CD4-positive, alpha-beta T cell treated with Interleukin-12 subunit alpha and Interleukin-12 subunit beta, for 1 hour (primary cell): ENCODE data around the gene NHLH1.

Experiments used
- DNase-seq: peaks from one replicate; pipeline ENCODE4 v3.0.0-alpha.2; 2020

The NHLH1 gene

DNA sequence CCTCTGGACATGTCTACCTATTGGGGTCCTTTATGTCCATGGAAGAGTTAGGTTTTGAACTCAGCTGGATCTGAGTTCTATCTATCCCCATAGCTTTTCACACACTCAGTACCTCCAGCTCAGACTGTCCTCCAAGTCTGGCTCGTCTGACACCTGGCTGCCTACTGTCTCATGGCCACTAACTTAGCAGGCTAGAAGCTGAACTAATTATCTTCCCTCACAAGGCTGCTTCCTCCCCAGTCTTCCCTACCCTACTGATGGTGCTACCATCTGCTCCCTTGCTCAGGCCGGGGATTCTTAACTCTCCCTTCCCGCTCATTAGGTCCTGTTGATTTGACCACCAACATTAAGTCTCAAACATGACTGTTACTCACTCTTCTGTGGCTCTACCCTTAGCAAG is 46.8 kb downstream of the NHLH1 start:
- no peak for DNase-seq

DNA sequence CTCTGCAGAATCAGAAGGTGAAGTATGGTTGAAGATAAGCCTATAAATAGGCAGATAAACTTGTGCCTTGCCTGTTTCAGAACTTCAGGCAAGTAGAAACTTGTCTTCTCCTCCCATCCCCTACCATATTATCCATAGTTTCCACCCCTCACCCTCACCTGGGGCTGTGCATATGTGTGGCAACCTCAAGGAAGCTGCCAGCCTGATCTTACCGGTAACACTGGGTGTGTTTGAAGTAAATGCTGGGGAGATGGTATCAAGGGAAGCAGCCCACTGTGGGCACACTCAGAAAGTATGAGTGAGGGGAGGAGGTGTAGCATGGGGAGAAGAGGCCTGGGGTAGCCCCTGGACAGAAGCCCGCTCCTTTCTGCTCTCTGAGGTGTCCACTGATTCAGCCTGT is 48.0 kb downstream of the NHLH1 start:
- no peak for DNase-seq

DNA sequence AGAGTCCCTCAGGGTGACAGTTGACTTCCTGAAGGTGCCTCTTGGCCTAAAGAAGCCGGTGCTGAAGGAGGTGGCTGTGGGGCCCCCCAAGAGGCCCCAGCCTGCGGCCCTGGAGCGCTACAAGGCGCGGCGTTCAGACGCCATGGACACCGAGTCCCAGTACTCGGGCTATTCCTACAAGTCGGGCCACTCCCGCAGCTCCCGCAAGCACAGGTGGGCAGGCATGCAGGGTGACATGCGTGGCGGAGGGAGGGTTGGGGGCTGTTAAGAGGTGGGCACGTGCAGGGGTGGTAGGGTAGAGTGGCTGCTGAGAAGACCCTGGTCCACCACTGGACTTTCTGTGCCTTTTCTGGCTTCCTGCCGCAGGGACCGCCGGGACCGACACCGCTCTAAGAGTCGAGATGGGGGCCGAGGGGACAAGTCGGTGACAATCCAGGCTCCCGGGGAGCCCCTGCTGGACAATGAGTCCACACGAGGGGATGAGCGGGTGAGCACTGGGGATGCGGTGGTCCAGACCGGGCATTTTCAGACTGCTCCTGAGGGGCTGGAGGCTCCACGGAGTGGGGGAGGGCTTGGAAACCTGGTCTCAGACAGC is 48.9 kb downstream of the NHLH1 start:
- DNase-seq, result no peak

DNA sequence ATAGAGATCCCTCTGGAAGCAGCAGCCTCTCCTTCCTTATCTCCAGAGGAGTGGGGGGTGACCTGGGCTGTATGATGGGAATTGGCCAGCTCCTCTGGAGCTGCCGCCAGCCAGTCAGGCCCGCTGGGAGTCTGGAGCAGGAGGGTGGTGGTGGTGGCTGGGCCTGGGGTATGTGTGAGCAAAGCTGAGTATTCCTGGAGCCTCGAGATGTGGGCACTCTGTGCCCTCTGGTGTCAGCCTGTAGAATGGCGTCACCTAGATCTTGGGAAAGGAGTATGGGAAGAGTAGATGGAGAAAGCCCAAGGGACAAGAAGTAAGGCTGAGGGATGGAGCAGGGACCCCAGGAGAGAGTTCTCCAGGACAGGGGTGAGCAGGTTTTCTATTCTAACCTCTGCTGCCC is 49.5 kb downstream of the NHLH1 start:
- DNase-seq, result no peak

DNA sequence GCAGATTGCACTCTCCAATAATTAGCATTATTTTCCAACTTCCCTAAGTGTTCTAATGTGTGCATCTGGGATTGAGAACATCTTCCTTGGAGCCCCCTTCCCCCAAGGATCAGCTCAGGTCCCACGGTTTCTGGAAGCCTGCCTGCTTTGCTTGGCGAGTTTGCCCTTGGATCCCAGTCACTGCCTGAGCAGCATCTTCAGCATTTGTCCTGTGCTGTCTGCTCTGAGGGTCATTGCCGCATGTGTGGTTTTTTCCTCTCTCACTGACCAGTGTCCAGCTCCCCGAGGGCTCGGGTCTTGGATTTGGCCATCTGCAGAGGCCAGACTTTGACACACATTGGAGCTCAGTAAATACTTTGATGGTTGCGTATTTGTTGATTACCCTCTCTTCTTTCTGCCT is 51.6 kb downstream of the NHLH1 start:
- no peak for DNase-seq

DNA sequence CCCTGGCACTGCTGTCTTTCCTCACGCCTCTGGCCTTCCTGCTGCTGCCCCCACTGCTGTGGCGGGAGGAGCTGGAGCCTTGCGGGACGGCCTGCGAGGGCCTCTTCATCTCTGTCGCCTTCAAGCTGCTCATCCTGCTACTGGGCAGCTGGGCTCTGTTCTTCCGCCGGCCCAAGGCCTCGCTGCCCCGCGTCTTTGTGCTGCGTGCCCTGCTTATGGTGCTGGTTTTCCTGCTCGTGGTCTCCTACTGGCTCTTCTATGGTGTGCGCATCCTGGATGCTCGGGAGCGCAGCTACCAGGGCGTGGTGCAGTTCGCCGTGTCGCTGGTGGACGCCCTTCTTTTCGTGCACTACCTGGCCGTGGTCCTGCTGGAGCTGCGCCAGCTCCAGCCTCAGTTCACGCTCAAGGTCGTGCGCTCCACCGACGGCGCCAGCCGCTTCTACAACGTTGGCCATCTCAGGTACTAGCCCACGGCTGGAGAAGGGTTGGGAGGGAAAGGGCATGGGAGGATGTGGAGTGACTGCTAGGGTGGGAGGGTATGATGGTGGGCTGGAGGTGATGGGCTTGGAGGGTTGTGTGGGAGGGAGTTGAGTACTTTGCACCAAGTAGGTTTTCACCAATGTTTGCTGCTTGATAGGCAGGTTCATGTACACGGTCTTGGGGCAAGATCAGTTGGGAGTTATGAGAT is 52.4 kb downstream of the NHLH1 start:
- DNase-seq, result no peak

DNA sequence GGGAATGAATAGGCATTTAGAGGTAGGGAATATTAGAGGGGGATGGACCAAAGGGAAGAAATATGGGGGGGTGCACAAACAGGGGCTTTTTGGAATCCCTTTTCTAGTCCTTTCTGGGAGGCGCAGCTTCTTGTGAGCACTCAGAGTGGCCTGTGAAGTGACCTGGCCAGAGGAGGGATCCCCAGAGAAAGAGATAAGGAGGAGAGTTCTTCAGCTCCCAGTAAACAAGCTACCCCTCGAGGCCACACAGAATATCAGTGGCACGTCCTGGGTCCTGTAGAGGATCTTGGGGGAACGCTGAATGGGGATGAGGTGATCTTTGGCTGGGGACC is 52.9 kb downstream of the NHLH1 start:
- DNase-seq, result no peak

DNA sequence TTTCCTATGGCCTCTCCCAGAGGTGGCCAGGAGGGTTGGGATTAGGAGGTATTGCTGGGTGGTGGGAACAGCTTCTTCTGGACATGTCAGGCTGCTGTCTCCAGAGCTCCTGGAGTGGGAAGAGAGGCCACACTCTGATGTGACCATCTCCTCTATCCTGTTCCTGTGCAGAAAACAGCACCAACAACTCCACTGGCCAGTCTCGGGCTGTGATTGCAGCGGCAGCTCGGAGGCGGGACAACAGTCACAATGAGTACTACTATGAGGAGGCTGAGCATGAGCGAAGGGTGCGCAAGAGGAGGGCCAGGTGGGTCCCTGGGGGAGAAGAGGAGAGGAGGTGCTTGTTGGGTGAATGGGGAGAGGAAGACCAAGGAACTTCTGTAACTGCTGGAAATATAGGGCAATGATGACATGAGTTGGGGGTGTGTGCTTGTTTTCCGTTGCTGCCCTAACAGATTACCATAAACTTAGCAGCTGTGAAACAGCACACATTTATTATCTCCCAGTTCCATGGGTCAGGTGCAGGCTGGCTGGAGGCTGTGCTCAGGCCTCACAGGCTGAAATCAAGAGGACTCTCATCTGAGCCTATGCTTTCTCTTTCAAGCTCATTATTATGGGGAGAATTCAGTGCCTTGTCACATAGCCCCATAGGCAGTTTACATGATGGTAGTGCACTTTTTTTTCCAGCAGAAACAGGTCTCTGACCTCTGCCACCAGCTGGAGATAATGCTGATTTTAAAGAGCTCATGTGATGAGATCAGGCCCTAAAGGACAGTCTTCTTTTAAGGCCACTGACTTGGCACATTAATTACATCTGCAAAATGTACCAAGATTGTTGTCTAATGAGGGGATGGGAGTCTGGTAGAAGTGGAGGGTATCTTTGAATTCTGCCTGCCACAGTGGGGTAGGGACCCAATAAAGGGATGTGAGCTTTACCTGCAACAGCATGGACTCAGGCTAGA is 54.3 kb downstream of the NHLH1 start:
- no peak for DNase-seq

DNA sequence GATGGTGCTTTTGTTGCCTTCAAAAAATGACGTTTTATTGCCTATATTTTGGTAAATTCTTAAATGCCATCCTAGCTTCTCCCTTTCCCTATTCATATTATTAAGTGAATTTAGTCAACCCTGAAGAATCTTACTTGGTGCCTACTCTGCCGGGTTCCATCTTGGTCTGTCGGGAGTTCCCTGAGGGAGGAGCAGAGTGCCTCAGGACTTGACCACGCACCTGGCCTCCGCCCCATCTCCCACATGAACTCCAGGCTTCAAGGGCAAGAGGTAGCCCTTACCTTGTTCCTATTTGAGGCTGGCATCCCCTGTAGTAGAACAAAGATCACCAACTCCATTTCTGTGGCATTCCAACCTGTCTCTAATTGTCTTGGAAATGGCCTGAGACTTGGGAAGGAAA is 55.0 kb downstream of the NHLH1 start:
- DNase-seq, result no peak
